HuH-7.5 (cell line): ENCODE measurements around the gene HAVCR2.

Experiments used
- DNase-seq: peaks from one replicate; pipeline ENCODE4 v3.0.0; 2011; ENCODE audit warnings: low spot score

The HAVCR2 gene

GRCh38 chr5:157108976-157109375 is at the start of gene HAVCR2:
Gene HAVCR2, minus strand, starts transcription at chr5:157109044. Its CDS starts 61 bp downstream, at chr5:157108983.
- no peak for DNase-seq

GRCh38 chr5:157157293-157157891 is 48.5 kb upstream of the HAVCR2 start:
- DNase-seq: no peak

GRCh38 chr5:157155297-157155696 is 46.5 kb upstream of the HAVCR2 start:
- no peak for DNase-seq

GRCh38 chr5:157150995-157151394 is 42.2 kb upstream of the HAVCR2 start:
- no peak for DNase-seq

- DNase-seq: peak; percentile 39
These were observed 40.1 kb upstream of the HAVCR2 start for GRCh38 chr5:157148734-157149615.

- DNase-seq: peak; percentile 28
These were observed 34.5 kb upstream of the HAVCR2 start for GRCh38 chr5:157143127-157143971.

- peak; percentile 83 for DNase-seq
These were observed 33.7 kb upstream of the HAVCR2 start, which contains the start of gene MED7 for GRCh38 chr5:157142317-157143126. Gene MED7, minus strand, starts transcription at chr5:157142865. Its CDS starts 3,434 bp downstream, at chr5:157139431.

GRCh38 chr5:157137691-157138090 is 28.8 kb upstream of the HAVCR2 start:
- no peak for DNase-seq

GRCh38 chr5:157132281-157132612 is 23.4 kb upstream of the HAVCR2 start:
- DNase-seq: no peak

GRCh38 chr5:157130925-157131324 is 22.1 kb upstream of the HAVCR2 start:
- no peak for DNase-seq

GRCh38 chr5:157121709-157122108 is 12.9 kb upstream of the HAVCR2 start:
- no peak for DNase-seq

GRCh38 chr5:157120102-157120501 is 11.3 kb upstream of the HAVCR2 start:
- no peak for DNase-seq

- DNase-seq: no peak
These were observed 7.7 kb upstream of the HAVCR2 start for GRCh38 chr5:157116483-157116954.

- no peak for DNase-seq
These were observed 6.7 kb upstream of the HAVCR2 start for GRCh38 chr5:157115502-157115901.

- no peak for DNase-seq
These were observed 6.2 kb upstream of the HAVCR2 start for GRCh38 chr5:157115012-157115411.

- DNase-seq: no peak
These were observed 4.2 kb upstream of the HAVCR2 start for GRCh38 chr5:157113002-157113401.

- DNase-seq: no peak
These were observed 900 bp upstream of the HAVCR2 start for GRCh38 chr5:157109744-157110143.

GRCh38 chr5:157107508-157107907 is 1.3 kb downstream of the HAVCR2 start:
- no peak for DNase-seq

- DNase-seq: no peak
These were observed 2.0 kb downstream of the HAVCR2 start for GRCh38 chr5:157106630-157107461.

- DNase-seq: no peak
These were observed 8.6 kb downstream of the HAVCR2 start for GRCh38 chr5:157100140-157100679.
